ENCODE data around the gene PRCC. TPM values are rescaled to one million over a fixed set of nuclear protein-coding genes. Genes with fewer than 3 reads are reported as not detected.

Gene PRCC
- total RNA-seq, 1 donor from 2014 or later: 75.5 TPM

DNA sequence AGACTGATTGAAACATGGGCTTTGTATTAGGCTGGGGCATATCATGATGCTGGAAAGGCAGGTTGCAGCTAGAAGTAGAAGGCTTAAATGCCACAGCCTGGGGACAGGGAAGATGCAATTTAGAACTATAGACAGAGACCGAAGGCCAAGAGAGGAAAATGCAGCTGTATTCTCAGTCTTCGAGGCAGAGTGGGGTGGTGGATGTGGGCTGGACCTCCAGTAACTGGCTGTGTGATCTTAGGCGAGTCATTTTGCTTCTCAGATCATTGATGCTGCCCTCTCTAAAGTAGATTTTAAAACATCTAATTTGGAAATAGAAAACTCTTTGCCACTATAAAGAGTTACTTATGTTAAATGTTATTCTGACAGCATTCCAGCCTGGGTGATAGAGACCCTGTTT lies 67.0 kb downstream of the PRCC start:
- H3K27me3 Mint-ChIP-seq (ENCODE audit: low read depth, unreplicated experiment): peaks cover 89% of the 10 kb centered on the region
- no peaks in the 10 kb centered on the region for H3K4me1 ChIP-seq (ENCODE audit: insufficient read depth, low read length)
- H3K4me1 Mint-ChIP-seq (ENCODE audit: low read depth, unreplicated experiment): no peaks in the 10 kb centered on the region
- FAIRE-seq (no peak), DNase-seq (ENCODE audit: low read depth) (no peak)
- H3K9me3 Mint-ChIP-seq (ENCODE audit: unreplicated experiment): no peaks in the 10 kb centered on the region
- no peak overlapping the region for H2AFZ ChIP-seq (ENCODE audit: low read depth, low read length)
- no peak overlapping the region for H3K9ac ChIP-seq (ENCODE audit: low read length)
- H3K4me3 Mint-ChIP-seq (ENCODE audit: unreplicated experiment): no peak overlapping the region
- no peaks in the 10 kb centered on the region for H3K9me3 ChIP-seq (ENCODE audit: insufficient read depth, low read depth, low read length)
- H3K27ac ChIP-seq (ENCODE audit: low read depth, low read length): no peak overlapping the region
- H3K27ac Mint-ChIP-seq (ENCODE audit: unreplicated experiment): no peak overlapping the region
- peaks cover 5% of the 10 kb centered on the region for H3K36me3 Mint-ChIP-seq (ENCODE audit: low read depth, unreplicated experiment)
- H3K27me3 ChIP-seq (ENCODE audit: insufficient read depth, low read length): peaks cover 63% of the 10 kb centered on the region
- H3K4me3 ChIP-seq (ENCODE audit: insufficient read depth, low read depth, low read length): no peak overlapping the region
- no peaks in the 10 kb centered on the region for H3K79me2 ChIP-seq (ENCODE audit: insufficient read depth, low read length)
- TF ChIP-seq, protein P1, sequence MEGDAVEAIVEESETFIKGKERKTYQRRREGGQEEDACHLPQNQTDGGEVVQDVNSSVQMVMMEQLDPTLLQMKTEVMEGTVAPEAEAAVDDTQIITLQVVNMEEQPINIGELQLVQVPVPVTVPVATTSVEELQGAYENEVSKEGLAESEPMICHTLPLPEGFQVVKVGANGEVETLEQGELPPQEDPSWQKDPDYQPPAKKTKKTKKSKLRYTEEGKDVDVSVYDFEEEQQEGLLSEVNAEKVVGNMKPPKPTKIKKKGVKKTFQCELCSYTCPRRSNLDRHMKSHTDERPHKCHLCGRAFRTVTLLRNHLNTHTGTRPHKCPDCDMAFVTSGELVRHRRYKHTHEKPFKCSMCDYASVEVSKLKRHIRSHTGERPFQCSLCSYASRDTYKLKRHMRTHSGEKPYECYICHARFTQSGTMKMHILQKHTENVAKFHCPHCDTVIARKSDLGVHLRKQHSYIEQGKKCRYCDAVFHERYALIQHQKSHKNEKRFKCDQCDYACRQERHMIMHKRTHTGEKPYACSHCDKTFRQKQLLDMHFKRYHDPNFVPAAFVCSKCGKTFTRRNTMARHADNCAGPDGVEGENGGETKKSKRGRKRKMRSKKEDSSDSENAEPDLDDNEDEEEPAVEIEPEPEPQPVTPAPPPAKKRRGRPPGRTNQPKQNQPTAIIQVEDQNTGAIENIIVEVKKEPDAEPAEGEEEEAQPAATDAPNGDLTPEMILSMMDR (IDR thresholded peaks at IDR 0.05; ENCODE audit: insufficient read depth, low read depth, low read length): no peak
- TF ChIP-seq EZH2 (IDR thresholded peaks at IDR 0.05; ENCODE audit: insufficient read depth, low read length): no peak
- no peaks in the 10 kb centered on the region for H3K36me3 ChIP-seq (ENCODE audit: insufficient read depth, low read length)
- no peak overlapping the region for H3K4me2 ChIP-seq (ENCODE audit: low read length)
- H4K20me1 ChIP-seq (ENCODE audit: insufficient read depth, low read length): peaks cover 5% of the 10 kb centered on the region

DNA sequence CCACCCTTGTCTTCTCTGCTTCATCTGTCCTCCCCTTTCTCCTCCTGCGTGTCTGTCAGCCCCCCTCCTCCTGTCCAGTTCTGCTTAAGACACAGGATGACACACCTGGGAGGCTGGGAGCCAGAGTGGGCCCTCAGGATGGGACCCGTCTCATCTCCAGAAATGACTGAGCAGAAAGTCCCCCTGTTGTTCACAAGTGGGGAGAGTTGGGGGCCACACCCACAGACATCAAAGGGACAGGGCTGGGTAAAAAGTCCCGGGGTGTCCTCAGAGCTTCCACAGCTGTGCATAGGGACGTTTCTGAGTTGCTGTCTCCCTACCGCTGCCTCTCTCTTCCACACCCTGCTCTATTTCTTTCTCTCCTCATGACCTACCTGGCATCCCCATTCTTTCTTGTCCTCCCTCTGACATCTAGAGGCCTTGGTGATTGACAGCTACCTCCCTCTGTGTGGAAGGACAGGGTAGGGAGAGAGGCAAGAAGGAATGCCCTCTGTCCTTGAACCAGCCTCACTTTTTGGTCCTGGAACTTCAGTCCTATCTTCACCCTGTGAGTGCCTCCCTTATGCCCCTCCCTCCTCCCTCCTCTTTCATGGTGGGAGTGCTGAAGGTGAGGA lies 68.8 kb downstream of the PRCC start:
- FAIRE-seq: no peak
- Mint-ChIP-seq H3K4me3 (ENCODE audit: unreplicated experiment) (no peak overlapping the region), H3K27ac (ENCODE audit: unreplicated experiment) (no peak overlapping the region), H3K36me3 (ENCODE audit: low read depth, unreplicated experiment) (peaks cover 5% of the 10 kb centered on the region), H3K4me1 (ENCODE audit: low read depth, unreplicated experiment) (no peaks in the 10 kb centered on the region), H3K9me3 (ENCODE audit: unreplicated experiment) (no peaks in the 10 kb centered on the region), H3K27me3 (ENCODE audit: low read depth, unreplicated experiment) (peaks cover 92% of the 10 kb centered on the region)
- peaks cover 5% of the 10 kb centered on the region for H4K20me1 ChIP-seq (ENCODE audit: insufficient read depth, low read length)
- H3K4me1 ChIP-seq (ENCODE audit: insufficient read depth, low read length): no peaks in the 10 kb centered on the region
- TF ChIP-seq, protein P1 (IDR thresholded peaks at IDR 0.05; ENCODE audit: insufficient read depth, low read depth, low read length): no peak
- no peak for TF ChIP-seq EZH2 (IDR thresholded peaks at IDR 0.05; ENCODE audit: insufficient read depth, low read length)
- no peaks in the 10 kb centered on the region for H3K9me3 ChIP-seq (ENCODE audit: insufficient read depth, low read depth, low read length)
- no peaks in the 10 kb centered on the region for H3K36me3 ChIP-seq (ENCODE audit: insufficient read depth, low read length)
- H3K4me3 ChIP-seq (ENCODE audit: insufficient read depth, low read depth, low read length): no peak overlapping the region
- no peak overlapping the region for H2AFZ ChIP-seq (ENCODE audit: low read depth, low read length)
- H3K79me2 ChIP-seq (ENCODE audit: insufficient read depth, low read length): no peaks in the 10 kb centered on the region
- DNase-seq (ENCODE audit: low read depth): no peak
- no peak overlapping the region for H3K27ac ChIP-seq (ENCODE audit: low read depth, low read length)
- no peak overlapping the region for H3K9ac ChIP-seq (ENCODE audit: low read length)
- no peak overlapping the region for H3K4me2 ChIP-seq (ENCODE audit: low read length)
- H3K27me3 ChIP-seq (ENCODE audit: insufficient read depth, low read length): peaks cover 62% of the 10 kb centered on the region

DNA sequence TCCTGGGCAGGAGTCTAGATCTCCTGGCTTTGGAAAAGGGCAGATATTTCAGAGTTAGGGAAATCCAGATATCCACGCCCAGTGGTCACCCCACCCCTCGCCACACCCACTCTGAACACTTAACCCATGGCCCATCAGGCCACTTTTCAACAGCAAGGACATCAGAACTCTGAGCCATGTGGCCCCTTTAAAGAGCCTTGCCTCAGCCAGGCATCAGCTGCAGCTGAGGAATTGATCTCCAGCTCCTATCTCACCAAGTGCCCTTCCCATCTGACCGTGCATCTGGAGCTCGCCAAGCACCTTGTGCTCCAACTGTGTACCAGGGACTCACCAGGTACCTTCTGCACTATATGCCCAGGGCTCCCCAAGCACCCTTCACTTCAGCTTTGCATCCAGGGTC lies 69.6 kb downstream of the PRCC start:
- H2AFZ ChIP-seq (ENCODE audit: low read depth, low read length): no peak overlapping the region
- H4K20me1 ChIP-seq (ENCODE audit: insufficient read depth, low read length): peaks cover 5% of the 10 kb centered on the region
- no peak overlapping the region for H3K4me3 Mint-ChIP-seq (ENCODE audit: unreplicated experiment)
- H3K9me3 Mint-ChIP-seq (ENCODE audit: unreplicated experiment): no peaks in the 10 kb centered on the region
- H3K36me3 ChIP-seq (ENCODE audit: insufficient read depth, low read length): no peaks in the 10 kb centered on the region
- H3K4me3 ChIP-seq (ENCODE audit: insufficient read depth, low read depth, low read length): no peak overlapping the region
- TF ChIP-seq, protein P1 (IDR thresholded peaks at IDR 0.05; ENCODE audit: insufficient read depth, low read depth, low read length): no peak
- no peak for TF ChIP-seq EZH2 (IDR thresholded peaks at IDR 0.05; ENCODE audit: insufficient read depth, low read length)
- no peak overlapping the region for H3K4me2 ChIP-seq (ENCODE audit: low read length)
- H3K9me3 ChIP-seq (ENCODE audit: insufficient read depth, low read depth, low read length): no peaks in the 10 kb centered on the region
- no peak for FAIRE-seq
- H3K4me1 Mint-ChIP-seq (ENCODE audit: low read depth, unreplicated experiment): no peaks in the 10 kb centered on the region
- peaks cover 91% of the 10 kb centered on the region for H3K27me3 Mint-ChIP-seq (ENCODE audit: low read depth, unreplicated experiment)
- H3K27ac Mint-ChIP-seq (ENCODE audit: unreplicated experiment): no peak overlapping the region
- no peak for DNase-seq (ENCODE audit: low read depth)
- H3K9ac ChIP-seq (ENCODE audit: low read length): no peak overlapping the region
- peaks cover 55% of the 10 kb centered on the region for H3K27me3 ChIP-seq (ENCODE audit: insufficient read depth, low read length)
- no peaks in the 10 kb centered on the region for H3K4me1 ChIP-seq (ENCODE audit: insufficient read depth, low read length)
- H3K36me3 Mint-ChIP-seq (ENCODE audit: low read depth, unreplicated experiment): peaks cover 5% of the 10 kb centered on the region
- no peaks in the 10 kb centered on the region for H3K79me2 ChIP-seq (ENCODE audit: insufficient read depth, low read length)
- H3K27ac ChIP-seq (ENCODE audit: low read depth, low read length): no peak overlapping the region
